ENCODE results near the gene AK9.
"Not testable (repeated sequence)": the region's sequence is repeated elsewhere in the genome, so short reads cannot be mapped to it uniquely, and the experiment has no call there.

AK9 gene

DNA sequence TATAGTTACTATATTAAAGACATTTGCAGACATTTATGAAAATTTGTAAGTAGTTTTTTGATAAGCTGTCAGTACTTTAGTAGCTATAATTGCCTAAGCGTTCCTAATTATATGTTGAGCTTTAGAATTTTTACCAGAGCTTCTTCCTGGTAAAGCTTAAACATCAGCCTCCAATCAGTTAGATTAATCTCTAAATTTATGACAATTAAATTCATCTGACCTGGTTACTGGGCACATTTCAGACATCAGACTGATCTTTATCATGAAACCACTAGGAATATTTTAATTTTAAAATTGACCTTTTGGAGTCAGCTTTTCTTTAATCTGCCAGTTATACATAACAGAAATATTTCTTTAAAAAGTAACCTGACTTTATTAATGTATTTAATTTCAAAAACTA is 23.6 kb upstream of the AK9 start:
- in situ Hi-C loops (cut with HindIII; ENCODE audit: low sequenced_read_pairs): loop anchor here (25.0 kb wide), 2 partner anchors 348 to 673 kb away; no protein-coding TSS in a partner anchor
- no peak for DNase-seq (ENCODE audit: low read depth)
- TF ChIP-seq, protein P1, sequence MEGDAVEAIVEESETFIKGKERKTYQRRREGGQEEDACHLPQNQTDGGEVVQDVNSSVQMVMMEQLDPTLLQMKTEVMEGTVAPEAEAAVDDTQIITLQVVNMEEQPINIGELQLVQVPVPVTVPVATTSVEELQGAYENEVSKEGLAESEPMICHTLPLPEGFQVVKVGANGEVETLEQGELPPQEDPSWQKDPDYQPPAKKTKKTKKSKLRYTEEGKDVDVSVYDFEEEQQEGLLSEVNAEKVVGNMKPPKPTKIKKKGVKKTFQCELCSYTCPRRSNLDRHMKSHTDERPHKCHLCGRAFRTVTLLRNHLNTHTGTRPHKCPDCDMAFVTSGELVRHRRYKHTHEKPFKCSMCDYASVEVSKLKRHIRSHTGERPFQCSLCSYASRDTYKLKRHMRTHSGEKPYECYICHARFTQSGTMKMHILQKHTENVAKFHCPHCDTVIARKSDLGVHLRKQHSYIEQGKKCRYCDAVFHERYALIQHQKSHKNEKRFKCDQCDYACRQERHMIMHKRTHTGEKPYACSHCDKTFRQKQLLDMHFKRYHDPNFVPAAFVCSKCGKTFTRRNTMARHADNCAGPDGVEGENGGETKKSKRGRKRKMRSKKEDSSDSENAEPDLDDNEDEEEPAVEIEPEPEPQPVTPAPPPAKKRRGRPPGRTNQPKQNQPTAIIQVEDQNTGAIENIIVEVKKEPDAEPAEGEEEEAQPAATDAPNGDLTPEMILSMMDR (IDR thresholded peaks at IDR 0.05; ENCODE audit: low read depth, low read length, missing control alignments): no peak
- H3K4me3 ChIP-seq (ENCODE audit: low read depth, low read length): no peak overlapping the region

DNA sequence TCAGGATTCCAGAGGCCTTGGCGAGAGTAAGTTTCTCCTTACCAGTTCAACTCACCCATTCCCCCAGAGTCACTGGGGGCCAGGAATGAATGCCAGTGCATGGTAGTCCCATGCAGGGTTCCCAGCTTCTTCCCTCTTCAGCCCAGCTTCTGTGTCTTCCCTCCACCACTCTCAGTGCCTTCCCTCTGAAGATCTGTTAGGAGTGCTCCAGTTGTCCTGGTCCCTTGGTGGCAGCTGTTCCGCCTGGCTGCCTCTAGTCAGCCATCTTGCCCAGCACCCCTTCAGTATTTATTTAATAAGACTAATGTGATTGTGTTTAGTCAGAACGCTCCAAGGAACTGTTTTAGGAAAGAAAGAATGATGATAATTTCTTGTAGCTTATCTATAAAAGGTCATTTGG is 23.2 kb upstream of the AK9 start:
- TF ChIP-seq, protein P1 (IDR thresholded peaks at IDR 0.05; ENCODE audit: low read depth, low read length, missing control alignments): no peak
- in situ Hi-C loops (cut with HindIII; ENCODE audit: low sequenced_read_pairs): loop anchor here (25.0 kb wide), 2 partner anchors 348 to 673 kb away; no protein-coding TSS in a partner anchor
- no peak for DNase-seq (ENCODE audit: low read depth)
- H3K4me3 ChIP-seq (ENCODE audit: low read depth, low read length): no peak overlapping the region

DNA sequence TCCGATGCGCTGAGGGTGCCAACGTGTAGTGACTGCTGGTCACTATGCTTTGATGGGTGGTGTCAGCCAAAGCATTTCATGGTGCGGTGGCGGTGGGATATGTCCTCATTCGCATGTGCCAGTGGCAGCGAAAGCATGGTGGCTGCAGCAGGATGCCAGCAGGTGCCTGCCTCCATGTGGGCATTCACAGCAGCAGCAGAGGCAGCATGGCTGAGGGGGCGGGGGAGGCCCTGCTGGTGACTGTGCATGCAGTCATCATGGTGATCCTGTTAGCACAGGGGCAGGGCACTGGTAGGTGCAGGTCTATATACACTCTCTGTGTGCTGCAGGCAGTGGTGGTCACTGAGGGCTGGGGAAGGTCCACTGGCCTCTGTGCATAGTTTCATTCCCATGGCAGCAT is 22.1 kb upstream of the AK9 start:
- TF ChIP-seq, protein P1 (IDR thresholded peaks at IDR 0.05; ENCODE audit: low read depth, low read length, missing control alignments): no peak
- in situ Hi-C loops (cut with HindIII; ENCODE audit: low sequenced_read_pairs): loop anchor here (25.0 kb wide), 2 partner anchors 349 to 674 kb away; no protein-coding TSS in a partner anchor
- H3K4me3 ChIP-seq (ENCODE audit: low read depth, low read length): no peak overlapping the region
- no peak for DNase-seq (ENCODE audit: low read depth)

DNA sequence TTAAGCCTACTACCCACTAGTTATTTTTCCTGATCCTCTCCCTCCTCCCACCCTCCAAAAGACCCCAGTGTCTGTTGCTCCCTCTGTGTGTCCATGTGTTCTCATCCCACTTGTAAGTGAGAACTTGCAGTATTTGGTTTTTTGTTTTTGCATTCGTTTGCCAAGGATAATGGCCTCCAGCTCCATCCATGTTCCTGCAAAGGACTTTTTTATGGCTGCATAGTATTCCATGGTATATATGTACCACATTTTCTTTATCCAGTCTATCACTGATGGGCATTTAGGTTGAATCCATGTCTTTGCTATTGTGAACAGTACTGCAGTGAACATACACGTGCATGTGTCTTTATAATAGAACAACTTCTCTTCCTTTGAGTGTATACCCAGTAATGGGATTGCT is 17.1 kb upstream of the AK9 start:
- H3K4me3 ChIP-seq (ENCODE audit: low read depth, low read length): not testable (repeated sequence)
- in situ Hi-C loops (cut with HindIII; ENCODE audit: low sequenced_read_pairs): loop anchor here (25.0 kb wide), 2 partner anchors 354 to 679 kb away; no protein-coding TSS in a partner anchor

DNA sequence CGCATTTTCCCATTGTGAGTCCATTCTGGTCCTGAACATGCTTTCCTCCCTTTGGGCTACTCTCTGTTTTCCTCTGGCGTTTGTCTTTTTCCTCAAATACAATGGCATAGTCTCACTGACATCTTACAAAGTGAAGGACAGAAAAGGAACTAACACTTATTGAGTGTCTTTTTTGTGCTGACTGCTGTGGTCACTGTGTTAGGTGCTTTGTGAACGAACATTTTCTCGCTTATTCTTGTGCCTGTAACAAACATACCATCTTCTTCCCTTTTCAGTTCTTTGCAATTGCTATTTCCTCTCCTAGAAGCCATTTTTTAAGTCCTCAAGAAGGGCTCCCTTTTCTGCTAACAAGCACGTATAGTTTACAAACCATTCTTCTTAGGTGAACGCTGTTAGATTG is 15.5 kb upstream of the AK9 start:
- DNase-seq (ENCODE audit: low read depth): no peak
- TF ChIP-seq, protein P1 (IDR thresholded peaks at IDR 0.05; ENCODE audit: low read depth, low read length, missing control alignments): no peak
- in situ Hi-C loops (cut with HindIII; ENCODE audit: low sequenced_read_pairs): loop anchor here (25.0 kb wide), 2 partner anchors 356 to 681 kb away; no protein-coding TSS in a partner anchor
- H3K4me3 ChIP-seq (ENCODE audit: low read depth, low read length): no peak overlapping the region

More for the DNA sequence above, 17.1 kb upstream of the AK9 start:
- not testable (repeated sequence) for DNase-seq (ENCODE audit: low read depth)

DNA sequence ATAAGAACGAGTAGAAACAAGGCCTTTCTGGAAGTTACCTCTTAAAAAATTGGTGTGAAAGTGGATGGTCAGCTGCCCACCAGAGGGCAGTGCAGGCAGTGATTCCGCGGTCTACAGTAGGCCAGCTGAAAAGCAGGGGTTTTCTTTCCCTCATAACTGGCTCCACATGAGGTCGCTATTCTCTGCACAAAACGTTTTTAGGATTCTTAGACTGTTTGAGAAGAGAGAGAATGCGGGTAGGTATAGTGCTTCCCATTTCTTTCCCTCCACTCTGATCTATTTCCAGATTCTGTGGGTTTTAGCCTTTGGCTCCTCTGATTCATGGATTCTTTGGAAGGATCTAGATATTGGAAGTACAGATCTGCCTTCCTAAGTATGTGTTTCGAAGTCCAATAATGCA is 14.3 kb upstream of the AK9 start:
- DNase-seq (ENCODE audit: low read depth): peak; percentile 86
- in situ Hi-C loops (cut with HindIII; ENCODE audit: low sequenced_read_pairs): loop anchor here (25.0 kb wide), 2 partner anchors 357 to 682 kb away; no protein-coding TSS in a partner anchor

DNA sequence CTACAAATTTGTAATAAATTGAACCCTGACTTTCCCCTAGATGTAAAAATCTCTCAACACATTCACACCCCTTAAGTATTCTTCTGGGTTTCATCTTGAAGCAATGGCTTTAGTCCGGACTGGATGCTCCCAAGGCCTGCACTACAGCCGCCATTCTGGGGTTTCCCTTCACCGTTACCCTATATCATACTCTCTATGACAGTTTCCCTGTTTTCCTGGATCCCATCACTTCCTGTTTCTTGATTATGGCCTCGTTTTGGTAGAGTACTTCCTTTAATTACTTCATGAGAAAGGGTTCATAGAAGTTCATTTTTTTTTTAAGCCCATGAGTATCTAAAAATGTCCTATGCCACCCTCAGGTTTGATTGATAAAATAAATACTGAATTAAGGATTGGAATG is 11.8 kb upstream of the AK9 start:
- H3K4me3 ChIP-seq (ENCODE audit: low read depth, low read length): no peak overlapping the region
- in situ Hi-C loops (cut with HindIII; ENCODE audit: low sequenced_read_pairs): loop anchor here (25.0 kb wide), 2 partner anchors 360 to 685 kb away; no protein-coding TSS in a partner anchor
- TF ChIP-seq, protein P1 (IDR thresholded peaks at IDR 0.05; ENCODE audit: low read depth, low read length, missing control alignments): no peak
- no peak for DNase-seq (ENCODE audit: low read depth)

More for the DNA sequence above, 14.3 kb upstream of the AK9 start:
- no peak overlapping the region for H3K4me3 ChIP-seq (ENCODE audit: low read depth, low read length)
- TF ChIP-seq, protein P1 (IDR thresholded peaks at IDR 0.05; ENCODE audit: low read depth, low read length, missing control alignments): peak; percentile 94

Data from astrocyte of the cerebellum (primary cell).